GM12801 (cell line): ENCODE results near the gene CATSPERB.

ENCODE experiments used
- CTCF ChIP-seq: IDR thresholded peaks from one replicate; pipeline ENCODE4 v1.5.1; 2011; ENCODE audit warnings: control low read depth; ENCODE audit not compliant: insufficient read length; ENCODE audit errors: extremely low read depth

Gene CATSPERB

GRCh38 chr14:91585856-91586255 lies 146.0 kb downstream of the CATSPERB start:
- no peak for TF ChIP-seq CTCF

DNA sequence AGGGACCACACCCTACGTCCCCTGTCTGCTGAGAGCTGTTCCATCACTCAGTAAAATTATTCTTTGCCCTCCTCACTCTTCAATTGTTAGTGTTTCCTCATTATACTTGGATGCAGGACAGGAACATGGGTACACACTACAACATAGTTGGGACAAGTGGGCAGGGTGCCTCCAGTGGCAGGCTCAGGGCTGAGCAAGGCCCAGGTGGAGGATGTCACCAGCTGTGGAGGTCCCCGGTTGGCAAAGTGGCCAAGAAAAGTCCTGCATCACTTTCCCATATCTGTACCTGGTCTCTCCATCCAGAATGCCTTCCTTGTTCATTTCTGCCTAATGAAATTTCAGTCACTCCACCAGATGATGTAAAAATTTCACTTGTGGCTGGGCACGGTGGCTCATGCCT lies 149.1 kb downstream of the CATSPERB start:
- no peak for TF ChIP-seq CTCF

DNA sequence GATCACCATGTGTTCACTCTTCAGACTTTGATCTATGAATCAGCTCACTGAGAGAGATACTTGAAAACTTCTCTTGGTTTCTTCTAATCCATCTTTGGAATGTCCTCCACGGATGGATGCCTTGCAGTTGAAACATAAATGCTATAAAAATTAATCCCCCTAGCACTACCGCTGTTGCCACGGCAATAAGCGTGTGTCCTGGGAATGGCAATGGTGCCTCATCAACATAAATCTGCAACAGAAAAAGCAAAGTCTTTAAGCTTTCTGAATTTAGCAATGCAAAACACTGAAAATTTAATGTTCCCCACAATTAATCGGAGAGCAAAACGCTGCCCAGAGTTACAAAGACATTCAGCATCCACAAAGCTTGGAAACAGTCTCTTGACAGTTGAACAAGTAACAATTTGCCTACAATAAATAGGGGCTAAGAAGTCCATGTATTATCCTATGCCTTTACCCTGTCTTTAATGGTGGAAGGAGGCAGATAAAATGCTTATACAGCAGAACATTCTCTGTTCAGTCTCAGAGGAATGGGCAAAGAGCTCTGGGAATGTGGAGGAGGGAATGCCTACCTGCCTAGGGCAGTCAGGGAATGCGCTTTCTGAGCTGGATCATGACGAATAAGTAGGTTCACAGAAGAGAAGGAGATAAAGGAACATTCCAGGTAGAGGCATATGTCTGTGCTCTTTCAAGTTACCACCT lies 150.9 kb downstream of the CATSPERB start:
- TF ChIP-seq CTCF, result no peak

DNA sequence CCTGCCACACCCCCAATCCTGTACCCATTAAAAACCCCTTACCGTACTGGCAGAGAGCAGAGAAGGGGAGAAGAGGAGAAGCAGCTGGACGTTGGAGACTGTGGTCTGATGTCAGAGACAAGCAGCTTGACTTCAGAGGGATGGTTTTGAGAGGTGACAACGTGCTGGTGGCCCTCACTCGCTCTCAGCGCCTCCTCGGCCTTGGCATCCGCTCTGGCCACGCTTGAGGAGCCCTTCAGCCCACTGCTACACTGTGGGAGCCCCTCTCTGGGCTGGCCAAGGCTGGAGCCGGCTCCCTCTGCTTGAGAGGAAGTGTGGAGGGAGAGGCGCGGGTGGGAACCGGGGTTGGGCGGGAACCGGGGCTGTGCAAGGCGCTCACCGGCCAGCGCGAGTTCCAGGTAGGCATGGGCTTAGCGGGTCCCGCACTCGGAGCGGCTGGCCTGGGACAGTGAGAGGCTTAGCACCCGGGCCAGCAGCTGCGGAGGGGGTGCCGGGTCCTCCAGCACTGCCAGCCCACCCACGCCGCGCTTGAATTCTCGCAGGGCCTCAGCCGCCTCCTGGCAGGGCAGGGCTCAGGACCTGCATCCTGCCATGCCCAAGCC lies 154.2 kb downstream of the CATSPERB start:
- TF ChIP-seq CTCF, result no peak

- TF ChIP-seq CTCF, result no peak
Observed at GRCh38 chr14:91575469-91576208, 156.2 kb downstream of the CATSPERB start.

DNA sequence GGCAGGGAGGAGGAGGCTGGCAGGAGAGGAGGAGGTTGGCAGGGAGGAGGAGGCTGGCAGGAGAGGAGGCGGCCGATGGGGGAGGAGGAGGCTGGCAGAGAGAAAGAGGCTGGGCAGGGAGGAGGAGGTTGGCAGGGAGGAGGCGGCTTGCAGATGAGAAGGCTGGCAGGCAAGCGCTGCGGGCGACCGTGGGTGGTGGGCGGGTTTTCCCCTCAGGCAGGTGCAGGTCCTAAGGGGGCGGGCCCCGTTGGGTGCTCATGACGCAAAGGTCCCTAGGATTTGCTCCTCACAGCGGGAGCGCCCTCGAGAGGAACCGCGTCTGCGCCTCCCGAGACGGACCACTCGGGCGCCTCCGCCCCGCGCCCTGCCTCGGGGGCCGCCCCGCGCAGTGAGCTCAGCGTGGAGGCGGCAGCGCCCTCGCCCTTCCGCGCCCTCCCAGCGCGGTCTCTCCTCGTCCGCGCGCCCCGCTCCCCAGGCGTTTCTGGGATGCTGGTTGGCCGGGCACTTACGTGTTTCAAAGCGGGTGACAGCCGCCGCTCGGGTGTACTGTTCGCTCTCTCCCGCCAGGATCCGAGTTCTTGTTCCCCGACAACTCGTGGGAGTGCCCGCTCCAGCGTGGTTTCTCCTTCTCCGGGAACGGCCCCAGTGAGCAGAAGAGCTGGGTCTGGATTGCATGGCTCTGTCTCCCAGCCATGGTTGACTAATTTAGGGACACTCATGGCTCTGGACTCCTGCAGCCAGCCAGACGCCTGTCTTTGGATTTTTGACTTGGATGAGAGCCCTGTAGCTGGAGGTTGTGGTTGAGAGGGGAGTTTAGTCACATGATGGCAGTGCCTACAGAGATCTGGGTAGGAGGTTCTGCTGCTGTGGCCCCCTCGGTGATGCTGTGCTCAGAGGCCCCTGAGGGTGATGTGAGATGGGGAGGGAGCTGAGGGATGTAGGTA lies 157.7 kb downstream of the CATSPERB start:
- TF ChIP-seq CTCF, result no peak

GRCh38 chr14:91573528-91573893 lies 158.4 kb downstream of the CATSPERB start:
- TF ChIP-seq CTCF, result no peak
